Osteoblast (primary cell): Measurements from ENCODE around the gene TPP1. TPM values are rescaled to one million over a fixed set of nuclear protein-coding genes. Genes with fewer than 3 reads are reported as not detected.

Source experiments
- DNase-seq: peaks from one replicate; pipeline ENCODE4 v3.0.0; 2011; ENCODE audit warnings: low spot score, mixed read lengths; ENCODE audit not compliant: insufficient read length; ENCODE audit errors: missing footprints
- H2AFZ ChIP-seq: 2 replicates; pipeline ENCODE4 v1.6.0; 2011; ENCODE audit warnings: mild to moderate bottlenecking, low read length
- H3K27ac ChIP-seq: 2 replicates; pipeline ENCODE4 v1.5.1; 2011; ENCODE audit warnings: mild to moderate bottlenecking, low read depth, low read length, moderate library complexity
- H3K27me3 ChIP-seq: 2 replicates; pipeline ENCODE4 v1.6.0; 2012; ENCODE audit warnings: mild to moderate bottlenecking, control low read depth, inconsistent platforms, low read length, moderate library complexity; ENCODE audit not compliant: insufficient read depth
- H3K36me3 ChIP-seq: 2 replicates; pipeline ENCODE4 v1.5.1; 2011; ENCODE audit warnings: mild to moderate bottlenecking, low read length, control low read depth, moderate library complexity; ENCODE audit not compliant: insufficient read depth
- H3K4me1 ChIP-seq: 2 replicates; pipeline ENCODE4 v1.5.1; 2011; ENCODE audit warnings: mild to moderate bottlenecking, low read length, control low read depth, moderate library complexity; ENCODE audit not compliant: insufficient read depth
- H3K4me2 ChIP-seq: 2 replicates; pipeline ENCODE4 v1.6.0; 2011; ENCODE audit warnings: mild to moderate bottlenecking, low read length; ENCODE audit not compliant: insufficient read depth
- H3K4me3 ChIP-seq: fragments of 200-600 bp; sonication (generic); 3 replicates; pipeline ENCODE4 v1.5.1; 2012; ENCODE audit warnings: mild to moderate bottlenecking, low read length, inconsistent platforms; ENCODE audit not compliant: insufficient read depth
- H3K79me2 ChIP-seq: 2 replicates; pipeline ENCODE4 v1.6.0; 2012; ENCODE audit warnings: mild to moderate bottlenecking, low read length, control low read depth, inconsistent platforms; ENCODE audit not compliant: insufficient read depth
- H3K9me3 ChIP-seq: 2 replicates; pipeline ENCODE4 v1.5.1; 2011; ENCODE audit warnings: low read depth, low read length, control low read depth
- H4K20me1 ChIP-seq: 2 replicates; pipeline ENCODE4 v1.6.0; 2012; ENCODE audit warnings: mild to moderate bottlenecking, low read length, control low read depth; ENCODE audit not compliant: insufficient read depth
- CTCF ChIP-seq: IDR thresholded peaks from 2 replicates; pipeline ENCODE4 v1.5.1; 2011; ENCODE audit warnings: mild to moderate bottlenecking, low read depth, low read length, moderate library complexity; ENCODE audit errors: extremely low read depth
- total RNA-seq: library from RNA; depleted of rRNA; stranded (reverse); fragments of >200 nt; gene quantifications from 2 replicates; pipeline ENCODE4 v1.2.3, GENCODE V29; 2012

The TPP1 gene
- total RNA-seq, 1 donor, result 127 TPM

GRCh38 chr11:6615882-6616585 lies 3.2 kb downstream of the TPP1 start:
- Histone ChIP-seq H3K4me3 (no peak overlapping the region), H4K20me1 (peaks cover 3% of the 10 kb centered on the region), H3K36me3 (peaks cover 30% of the 10 kb centered on the region), H3K79me2 (peaks cover 31% of the 10 kb centered on the region), H3K27me3 (no peaks in the 10 kb centered on the region), H3K4me2 (no peak overlapping the region), H3K27ac (peak overlapping the region; percentile 19), H3K4me1 (peaks cover 38% of the 10 kb centered on the region), H2AFZ (no peak overlapping the region), H3K9me3 (no peaks in the 10 kb centered on the region)
- peak; percentile 87 for DNase-seq
- no peak for TF ChIP-seq CTCF

GRCh38 chr11:6615046-6615445 lies 4.2 kb downstream of the TPP1 start:
- Histone ChIP-seq H3K27me3 (no peaks in the 10 kb centered on the region), H3K36me3 (peaks cover 40% of the 10 kb centered on the region), H3K79me2 (peaks cover 41% of the 10 kb centered on the region), H3K27ac (no peak overlapping the region), H3K9me3 (no peaks in the 10 kb centered on the region), H4K20me1 (peaks cover 12% of the 10 kb centered on the region), H2AFZ (no peak overlapping the region), H3K4me1 (peaks cover 42% of the 10 kb centered on the region), H3K4me2 (no peak overlapping the region), H3K4me3 (no peak overlapping the region)
- no peak for TF ChIP-seq CTCF
- DNase-seq, result no peak

GRCh38 chr11:6614446-6614845 lies 4.8 kb downstream of the TPP1 start:
- no peak for DNase-seq
- H3K4me1 ChIP-seq, result peaks cover 44% of the 10 kb centered on the region
- H3K4me3 ChIP-seq, result no peak overlapping the region
- no peaks in the 10 kb centered on the region for H3K27me3 ChIP-seq
- TF ChIP-seq CTCF, result no peak
- H3K27ac ChIP-seq, result no peak overlapping the region
- H3K36me3 ChIP-seq, result peaks cover 46% of the 10 kb centered on the region
- peaks cover 47% of the 10 kb centered on the region for H3K79me2 ChIP-seq
- H4K20me1 ChIP-seq, result peaks cover 12% of the 10 kb centered on the region
- no peak overlapping the region for H2AFZ ChIP-seq
- H3K4me2 ChIP-seq, result no peak overlapping the region
- no peaks in the 10 kb centered on the region for H3K9me3 ChIP-seq

GRCh38 chr11:6613496-6613895 lies 5.7 kb downstream of the TPP1 start:
- Histone ChIP-seq H3K4me1 (peaks cover 51% of the 10 kb centered on the region), H3K27ac (peak overlapping the region; percentile 93), H4K20me1 (peaks cover 12% of the 10 kb centered on the region), H3K36me3 (peaks cover 56% of the 10 kb centered on the region), H3K27me3 (no peaks in the 10 kb centered on the region), H3K4me2 (no peak overlapping the region), H3K4me3 (no peak overlapping the region), H2AFZ (no peak overlapping the region), H3K9me3 (no peaks in the 10 kb centered on the region), H3K79me2 (peaks cover 49% of the 10 kb centered on the region)
- no peak for TF ChIP-seq CTCF
- no peak for DNase-seq
